OCI-LY3 (cell line): ENCODE measurements around the gene MYDGF.

Source experiments
- H2AFZ ChIP-seq: fragments of 200-600, 300-600 bp; shearing (Covaris generic); 2 replicates; pipeline ENCODE4 v1.6.0; 2014; ENCODE audit warnings: antibody characterized with exemption, low read depth, low read length
- H3K27ac ChIP-seq: fragments of 200-600, 300-600 bp; sonication (generic); 2 replicates; pipeline ENCODE4 v1.5.1; 2014; ENCODE audit warnings: mild to moderate bottlenecking, low read length, moderate library complexity, mixed read lengths
- H3K27me3 ChIP-seq: fragments of 200-600, 300-600 bp; sonication (generic); 2 replicates; pipeline ENCODE4 v1.6.1; 2014; ENCODE audit warnings: low read depth, low read length, mixed read lengths
- H3K36me3 ChIP-seq: fragments of 200-600, 300-600 bp; sonication (generic); replicated peaks from 2 replicates; pipeline ENCODE3; 2014; ENCODE audit warnings: low read depth, low read length, mixed read lengths
- H3K4me1 ChIP-seq: fragments of 300-600, 200-600 bp; sonication (generic); 2 replicates; pipeline ENCODE4 v1.6.1; 2014; ENCODE audit warnings: low read length, mixed read lengths
- H3K4me2 ChIP-seq: fragments of 200-600, 300-600 bp; sonication (generic); 2 replicates; pipeline ENCODE4 v1.6.1; 2014; ENCODE audit warnings: low read length, mixed read lengths
- H3K4me3 ChIP-seq: fragments of 300-600, 200-600 bp; sonication (generic); 2 replicates; pipeline ENCODE4 v1.5.1; 2014; ENCODE audit warnings: antibody characterized with exemption, mild to moderate bottlenecking, low read length, moderate library complexity
- H3K79me2 ChIP-seq: fragments of 300-600, 200-600 bp; shearing (Covaris generic); 2 replicates; pipeline ENCODE4 v1.6.1; 2014; ENCODE audit warnings: mild to moderate bottlenecking, low read length, mixed read lengths
- H3K9ac ChIP-seq: fragments of 300-600, 200-600 bp; shearing (Covaris generic); 2 replicates; pipeline ENCODE4 v1.6.0; 2014; ENCODE audit warnings: mild to moderate bottlenecking, low read length, moderate library complexity
- H3K9me3 ChIP-seq: fragments of 200-600, 300-600 bp; shearing (Covaris generic); 2 replicates; pipeline ENCODE4 v1.6.1; 2014; ENCODE audit warnings: low read length, mixed read lengths; ENCODE audit not compliant: insufficient read depth
- H4K20me1 ChIP-seq: fragments of 200-600, 300-600 bp; sonication (generic); 2 replicates; pipeline ENCODE4 v1.6.1; 2016; ENCODE audit warnings: low read length, mixed read lengths; ENCODE audit not compliant: insufficient read depth
- EZH2phosphoT487 ChIP-seq: fragments of 200-600 bp; shearing (Covaris generic); IDR thresholded peaks from 2 replicates; pipeline ENCODE4 v1.6.1; 2018; ENCODE audit warnings: antibody characterized with exemption, mixed run types, low read depth
- TF ChIP-seq, protein P1 (sequence below): fragments of 200-600, 300-600 bp; sonication (generic); IDR thresholded peaks from 2 replicates; pipeline ENCODE4 v1.5.1; 2014; ENCODE audit warnings: antibody characterized with exemption, low read length, low read depth

MYDGF gene

DNA sequence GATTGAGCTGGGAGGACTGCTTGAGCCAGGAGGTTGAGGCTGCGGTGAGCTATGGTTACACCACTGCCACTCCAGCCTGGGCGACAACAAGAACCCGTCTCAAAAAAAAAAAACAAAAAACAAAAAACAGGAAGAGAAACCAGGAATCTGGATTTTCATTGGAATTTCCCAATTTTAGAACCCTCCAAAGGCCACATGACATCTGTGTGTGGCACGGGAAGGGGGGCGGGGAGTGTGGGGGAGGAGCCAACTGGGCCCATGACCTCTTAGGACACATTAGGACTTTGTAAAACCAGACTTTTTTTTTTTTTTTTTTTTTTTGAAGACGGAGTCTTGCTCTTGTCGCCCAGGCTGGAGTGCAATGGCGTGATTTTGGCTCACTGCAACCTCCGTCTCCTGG, 21.2 kb upstream of the MYDGF start:
- no peak overlapping the region for H3K27ac ChIP-seq
- H3K4me3 ChIP-seq = no peak overlapping the region
- H2AFZ ChIP-seq = no peak overlapping the region
- no peak for TF ChIP-seq EZH2phosphoT487
- TF ChIP-seq, protein P1, sequence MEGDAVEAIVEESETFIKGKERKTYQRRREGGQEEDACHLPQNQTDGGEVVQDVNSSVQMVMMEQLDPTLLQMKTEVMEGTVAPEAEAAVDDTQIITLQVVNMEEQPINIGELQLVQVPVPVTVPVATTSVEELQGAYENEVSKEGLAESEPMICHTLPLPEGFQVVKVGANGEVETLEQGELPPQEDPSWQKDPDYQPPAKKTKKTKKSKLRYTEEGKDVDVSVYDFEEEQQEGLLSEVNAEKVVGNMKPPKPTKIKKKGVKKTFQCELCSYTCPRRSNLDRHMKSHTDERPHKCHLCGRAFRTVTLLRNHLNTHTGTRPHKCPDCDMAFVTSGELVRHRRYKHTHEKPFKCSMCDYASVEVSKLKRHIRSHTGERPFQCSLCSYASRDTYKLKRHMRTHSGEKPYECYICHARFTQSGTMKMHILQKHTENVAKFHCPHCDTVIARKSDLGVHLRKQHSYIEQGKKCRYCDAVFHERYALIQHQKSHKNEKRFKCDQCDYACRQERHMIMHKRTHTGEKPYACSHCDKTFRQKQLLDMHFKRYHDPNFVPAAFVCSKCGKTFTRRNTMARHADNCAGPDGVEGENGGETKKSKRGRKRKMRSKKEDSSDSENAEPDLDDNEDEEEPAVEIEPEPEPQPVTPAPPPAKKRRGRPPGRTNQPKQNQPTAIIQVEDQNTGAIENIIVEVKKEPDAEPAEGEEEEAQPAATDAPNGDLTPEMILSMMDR = no peak
- H3K27me3 ChIP-seq = no peaks in the 10 kb centered on the region
- H3K4me1 ChIP-seq = no peaks in the 10 kb centered on the region
- no peak overlapping the region for H3K4me2 ChIP-seq
- no peaks in the 10 kb centered on the region for H3K79me2 ChIP-seq
- no peaks in the 10 kb centered on the region for H3K9me3 ChIP-seq
- H4K20me1 ChIP-seq = no peaks in the 10 kb centered on the region
- H3K9ac ChIP-seq = no peak overlapping the region
- H3K36me3 ChIP-seq = peaks cover 53% of the 10 kb centered on the region

DNA sequence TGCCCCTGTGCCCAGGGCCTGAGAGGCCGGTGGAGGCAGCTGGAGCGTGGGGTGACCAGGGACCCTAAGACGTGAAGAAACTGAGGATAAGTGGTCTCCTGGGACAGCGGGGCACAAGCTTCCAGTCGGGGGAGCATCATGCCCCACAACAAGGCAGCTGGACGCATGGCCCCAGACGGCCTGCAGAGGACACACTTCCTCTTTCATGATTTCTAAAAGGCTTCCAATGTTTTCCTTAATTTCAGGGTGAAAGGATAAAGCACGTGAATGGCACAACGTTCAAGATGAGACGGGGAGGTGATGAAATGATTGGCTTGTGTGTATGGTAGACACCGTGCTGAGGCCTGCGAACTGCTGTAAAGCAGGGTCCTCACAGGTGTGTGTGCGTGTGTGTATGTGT, 20.2 kb upstream of the MYDGF start:
- H3K4me1 ChIP-seq = no peaks in the 10 kb centered on the region
- no peak overlapping the region for H3K4me3 ChIP-seq
- H2AFZ ChIP-seq = no peak overlapping the region
- no peak overlapping the region for H3K4me2 ChIP-seq
- no peak overlapping the region for H3K9ac ChIP-seq
- no peaks in the 10 kb centered on the region for H4K20me1 ChIP-seq
- H3K9me3 ChIP-seq = no peaks in the 10 kb centered on the region
- H3K79me2 ChIP-seq = no peaks in the 10 kb centered on the region
- H3K27ac ChIP-seq = no peak overlapping the region
- peaks cover 52% of the 10 kb centered on the region for H3K36me3 ChIP-seq
- H3K27me3 ChIP-seq = no peaks in the 10 kb centered on the region
- no peak for TF ChIP-seq EZH2phosphoT487
- TF ChIP-seq, protein P1 = no peak

DNA sequence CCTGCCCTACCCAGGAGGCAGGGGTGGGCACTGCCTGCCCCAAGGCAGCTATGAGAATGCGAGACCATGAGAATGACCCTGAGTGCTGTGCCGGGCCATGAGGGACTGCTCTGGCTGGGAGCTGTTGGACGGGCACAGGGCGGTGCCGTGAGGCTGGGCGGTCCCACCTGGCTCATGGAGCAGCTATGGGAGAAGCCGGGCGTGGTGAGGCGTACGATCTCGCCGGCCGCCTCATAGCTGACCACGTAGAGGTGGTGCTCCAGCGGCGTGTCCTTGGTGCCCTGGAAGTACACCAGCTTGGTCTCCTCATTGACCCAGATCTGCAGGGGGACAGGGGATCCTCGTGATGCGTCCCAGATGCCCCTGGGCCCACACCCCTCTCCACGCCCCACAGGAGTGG, 19.3 kb upstream of the MYDGF start:
- Histone ChIP-seq H3K27me3 (no peaks in the 10 kb centered on the region), H3K4me2 (no peak overlapping the region), H3K79me2 (no peaks in the 10 kb centered on the region), H3K4me3 (no peak overlapping the region), H3K9ac (no peak overlapping the region), H4K20me1 (no peaks in the 10 kb centered on the region), H2AFZ (no peak overlapping the region), H3K9me3 (no peaks in the 10 kb centered on the region), H3K36me3 (peaks cover 46% of the 10 kb centered on the region), H3K27ac (no peak overlapping the region), H3K4me1 (no peaks in the 10 kb centered on the region)
- TF ChIP-seq, protein P1 = no peak
- TF ChIP-seq EZH2phosphoT487 = no peak

DNA sequence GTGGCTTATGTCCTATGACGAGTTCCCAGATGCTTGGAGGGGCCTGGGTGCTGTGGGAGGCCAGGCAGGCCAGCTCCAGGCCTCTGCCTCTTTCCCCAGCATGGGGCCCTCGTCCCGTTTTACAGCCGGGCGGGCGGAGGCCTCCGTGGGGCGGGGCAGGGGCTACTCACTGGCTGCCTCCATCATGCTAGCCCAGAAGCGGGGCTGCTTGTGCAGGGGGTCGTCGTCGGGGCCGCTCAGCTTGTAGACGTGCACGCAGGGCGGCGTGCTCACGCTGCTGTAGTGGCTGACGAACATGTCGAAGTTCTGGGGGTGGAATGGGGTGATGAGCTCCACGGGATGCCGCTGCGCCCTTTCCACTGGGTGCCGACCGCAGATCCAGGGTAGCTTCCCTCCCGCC, 18.4 kb upstream of the MYDGF start:
- no peak overlapping the region for H3K27ac ChIP-seq
- no peaks in the 10 kb centered on the region for H3K27me3 ChIP-seq
- no peaks in the 10 kb centered on the region for H4K20me1 ChIP-seq
- no peak overlapping the region for H3K9ac ChIP-seq
- no peaks in the 10 kb centered on the region for H3K4me1 ChIP-seq
- no peak overlapping the region for H3K4me3 ChIP-seq
- H3K9me3 ChIP-seq = no peaks in the 10 kb centered on the region
- H2AFZ ChIP-seq = no peak overlapping the region
- H3K79me2 ChIP-seq = no peaks in the 10 kb centered on the region
- TF ChIP-seq, protein P1 = no peak
- TF ChIP-seq EZH2phosphoT487 = no peak
- H3K4me2 ChIP-seq = no peak overlapping the region
- peaks cover 42% of the 10 kb centered on the region for H3K36me3 ChIP-seq
